HL-60 (cell line): ENCODE data around the gene PARVA.

ENCODE experiments used
- DNase-seq, 2 experiments: peaks; one replicate each; pipeline ENCODE4 v3.0.0-alpha.2; 2010 to 2020; ENCODE audit warnings: low read depth in 1 of 2, low spot score in 1 of 2
- H3K27ac ChIP-seq: fragments of 250-450 bp; sonication (Bioruptor Pico); replicated peaks from 2 replicates; pipeline ENCODE4 v1.5.1; 2020; ENCODE audit warnings: mild to moderate bottlenecking, moderate library complexity
- H3K27me3 ChIP-seq: fragments of 250-450 bp; sonication (Bioruptor Pico); 2 replicates; pipeline ENCODE4 v1.5.1; 2021; ENCODE audit warnings: mild to moderate bottlenecking, moderate library complexity; ENCODE audit not compliant: insufficient read depth, poor library complexity, severe bottlenecking
- H3K4me3 ChIP-seq: replicated peaks from 2 replicates; pipeline ENCODE4 v1.5.1; 2011; ENCODE audit warnings: mild to moderate bottlenecking, control low read depth, low read length; ENCODE audit not compliant: insufficient read depth
- CTCF ChIP-seq: IDR thresholded peaks from one replicate; pipeline ENCODE4 v1.5.1; 2011; ENCODE audit warnings: low read length, control low read depth, inconsistent platforms; ENCODE audit not compliant: insufficient read depth
- GABPA ChIP-seq: IDR thresholded peaks from 2 replicates; pipeline ENCODE4 v1.6.1; 2012; ENCODE audit warnings: low read depth
- POLR2AphosphoS5 ChIP-seq: IDR thresholded peaks from 2 replicates; pipeline ENCODE4 v1.6.1; 2012; ENCODE audit warnings: low read depth
- REST ChIP-seq: IDR thresholded peaks from 2 replicates; pipeline ENCODE4 v1.6.1; 2012; ENCODE audit warnings: low read depth; ENCODE audit not compliant: insufficient replicate concordance
- SPI1 ChIP-seq: IDR thresholded peaks from 2 replicates; pipeline ENCODE4 v1.6.1; 2012; ENCODE audit warnings: low read depth, mild to moderate bottlenecking, borderline replicate concordance

The PARVA gene

GRCh38 chr11:12529041-12529440 lies 151.7 kb downstream of the PARVA start:
- TF ChIP-seq REST (no peak), GABPA (no peak), SPI1 (no peak), POLR2AphosphoS5 (no peak)
- DNase-seq = no peak
- H3K4me3 ChIP-seq = no peak overlapping the region
- no peak overlapping the region for H3K27ac ChIP-seq
- peaks cover 7% of the 10 kb centered on the region for H3K27me3 ChIP-seq

GRCh38 chr11:12529793-12530192 lies 152.4 kb downstream of the PARVA start:
- no peak for DNase-seq
- H3K27me3 ChIP-seq = peaks cover 7% of the 10 kb centered on the region
- no peak overlapping the region for H3K27ac ChIP-seq
- TF ChIP-seq POLR2AphosphoS5 (no peak), SPI1 (no peak), GABPA (no peak), CTCF (no peak), REST (no peak)
- no peak overlapping the region for H3K4me3 ChIP-seq

GRCh38 chr11:12531020-12531419 lies 153.6 kb downstream of the PARVA start:
- H3K27me3 ChIP-seq = peaks cover 7% of the 10 kb centered on the region
- no peak for DNase-seq
- H3K4me3 ChIP-seq = no peak overlapping the region
- TF ChIP-seq SPI1 (no peak), POLR2AphosphoS5 (no peak), CTCF (no peak)
- H3K27ac ChIP-seq = no peak overlapping the region

GRCh38 chr11:12531681-12532080 lies 154.3 kb downstream of the PARVA start:
- DNase-seq = no peak
- no peak for TF ChIP-seq REST
- no peak for TF ChIP-seq GABPA
- no peak for TF ChIP-seq POLR2AphosphoS5
- no peak for TF ChIP-seq SPI1
- no peak for TF ChIP-seq CTCF
- peaks cover 7% of the 10 kb centered on the region for H3K27me3 ChIP-seq
- H3K4me3 ChIP-seq = no peak overlapping the region
- H3K27ac ChIP-seq = no peak overlapping the region
